HepG2 (cell line): ENCODE measurements around the gene FGF18. TPM values are rescaled to one million over a fixed set of nuclear protein-coding genes. Genes with fewer than 3 reads are reported as not detected.
A peak's percentile ranks its signal among the peaks of the same experiment; 100 is the strongest.

Experiments used
- ATAC-seq: fragments of 200-7000 bp; cut with Tn5 transposase; 3 replicates; pipeline ENCODE4 v1.9.1; 2020; ENCODE audit warnings: mild to moderate bottlenecking, moderate library complexity
- BruUV-seq: library from RNA; stranded (reverse); fragments of 400-500 nt; replicated peaks from 2 replicates; lab custom pipeline; 2021; lab: Mats Ljungman, UMichigan
- CTCF ChIA-PET: fragments of 300-600 bp; formaldehyde crosslinking; extraction: SDS; loops from one replicate; lab custom pipeline; 2021; ENCODE audit warnings: low total read pairs, inconsistent platforms, low intra/inter-chr PET ratio; lab: Yijun Ruan, JAX
- POLR2A ChIA-PET: fragments of 350-600 bp; sonication (Branson Sonifier 250); formaldehyde crosslinking; loops from one replicate; lab custom pipeline; 2020; ENCODE audit warnings: antibody characterized with exemption, inconsistent platforms; lab: Yijun Ruan, JAX
- DNase-seq: peaks from one replicate; pipeline ENCODE4 v3.0.0-alpha.2; 2015; ENCODE audit warnings: low spot score
- FAIRE-seq: peaks from 3 replicates; lab custom pipeline; 2011; peaks lifted over from hg19 to GRCh38; lab: Jason Lieb, UNC
- H2AFZ ChIP-seq: one replicate; pipeline ENCODE4 v1.6.1; 2011; ENCODE audit warnings: low read length, inconsistent platforms
- H3K27ac ChIP-seq: fragments of 300-600 bp; 3 replicates; pipeline ENCODE4 v1.8.0; 2011; ENCODE audit warnings: mixed run types, mild to moderate bottlenecking, mixed read lengths, low read length, inconsistent platforms; ENCODE audit not compliant: insufficient read depth; ENCODE audit errors: extremely low read length
- H3K27me3 ChIP-seq, 2 experiments: fragments of 200-600 bp in 1 of 2; 2 replicates in 1 of 2; 3 replicates in 1 of 2; pipeline versions ENCODE4 v1.6.0 to v1.8.0; 2011; ENCODE audit warnings: low read length in 2 of 2, mild to moderate bottlenecking in 2 of 2, moderate library complexity in 2 of 2, inconsistent platforms in 1 of 2; ENCODE audit not compliant: insufficient read depth in 2 of 2, control insufficient read depth in 1 of 2
- H3K36me3 ChIP-seq, 2 experiments: fragments of 200-600 bp in 1 of 2; replicated peaks in 1 of 2; 2 replicates in 1 of 2; 3 replicates in 1 of 2; pipeline versions ENCODE4 v1.5.1 to v1.8.0; 2011; ENCODE audit warnings: low read length in 2 of 2, inconsistent platforms in 1 of 2; ENCODE audit not compliant: insufficient read depth in 2 of 2, control insufficient read depth in 1 of 2
- H3K4me1 ChIP-seq: 2 replicates; pipeline ENCODE4 v1.5.1; 2012; ENCODE audit warnings: low read length, inconsistent platforms; ENCODE audit not compliant: insufficient read depth
- H3K4me2 ChIP-seq: 2 replicates; pipeline ENCODE4 v1.6.0; 2011; ENCODE audit warnings: low read depth, low read length, inconsistent platforms
- H3K4me3 ChIP-seq, 3 experiments: fragments of 200-600 bp in 1 of 3; sonication (generic), shearing (Covaris generic) in 1 of 3; replicated peaks in 1 of 3; 2 replicates each; pipeline ENCODE4 v1.5.1; 2011 to 2016; ENCODE audit warnings: low read length in 3 of 3, inconsistent platforms in 2 of 3, low read depth in 2 of 3, mild to moderate bottlenecking in 2 of 3, control low read depth in 1 of 3, mixed read lengths in 1 of 3; ENCODE audit not compliant: insufficient read depth in 1 of 3
- H3K79me2 ChIP-seq: one replicate; pipeline ENCODE4 v1.6.1; 2011; ENCODE audit warnings: low read length, inconsistent platforms; ENCODE audit not compliant: insufficient read depth
- H3K9ac ChIP-seq: 2 replicates; pipeline ENCODE4 v1.6.0; 2011; ENCODE audit warnings: mild to moderate bottlenecking, low read depth, low read length, inconsistent platforms; ENCODE audit not compliant: insufficient read depth
- H3K9me3 ChIP-seq: 2 replicates; pipeline ENCODE4 v1.5.1; 2012; ENCODE audit warnings: mild to moderate bottlenecking, low read length
- H4K20me1 ChIP-seq: 2 replicates; pipeline ENCODE4 v1.6.0; 2011; ENCODE audit warnings: inconsistent platforms, mild to moderate bottlenecking, low read length, moderate library complexity; ENCODE audit not compliant: insufficient read depth
- BATF2 ChIP-seq: sonication (generic); formaldehyde crosslinking; IDR thresholded peaks from 2 replicates; pipeline ENCODE4 v1.8.0; 2022; ENCODE audit warnings: mild to moderate bottlenecking, missing genetic modification reagents, moderate library complexity
- CTCF ChIP-seq: sonication (generic); formaldehyde crosslinking; IDR thresholded peaks from 2 replicates; pipeline ENCODE4 v1.5.0; 2020; ENCODE audit warnings: mild to moderate bottlenecking, missing genetic modification reagents, moderate library complexity
- MED13 ChIP-seq: sonication (generic); formaldehyde crosslinking; IDR thresholded peaks from 2 replicates; pipeline ENCODE4 v1.5.0; 2020; ENCODE audit warnings: missing genetic modification reagents
- MXD3 ChIP-seq: IDR thresholded peaks from 2 replicates; pipeline ENCODE4 v1.6.1; 2016; ENCODE audit warnings: mild to moderate bottlenecking, missing biosample characterization, missing genetic modification reagents
- STAG1 ChIP-seq: sonication (generic); formaldehyde crosslinking; IDR thresholded peaks from 2 replicates; pipeline ENCODE4 v1.4.0; 2020; ENCODE audit warnings: missing genetic modification reagents
- TIGD3 ChIP-seq: sonication (generic); formaldehyde crosslinking; IDR thresholded peaks from 2 replicates; pipeline ENCODE4 v1.5.1; 2020; ENCODE audit warnings: mild to moderate bottlenecking, missing genetic modification reagents, borderline replicate concordance
- ZNF562 ChIP-seq: sonication (generic); formaldehyde crosslinking; IDR thresholded peaks from 2 replicates; pipeline ENCODE4 v1.8.0; 2022; ENCODE audit warnings: missing genetic modification reagents, borderline replicate concordance
- WGBS: methylation state at CpG from one replicate; pipeline ENCODE4 v1.1.6; 2017; ENCODE audit warnings: low lambda C conversion rate; 5-methylcytosine and 5-hydroxymethylcytosine counted together
- in situ Hi-C: cut with HindIII; loops from 2 replicates; pipeline ENCODE4 v1.10.0; 2017; ENCODE audit warnings: low pct_unique_long_range_greater_than_20kb; ENCODE audit not compliant: extremely low pct_ligation_motif_present
- intact Hi-C: fragments of 100-400 bp; cut with micrococcal nuclease; formaldehyde crosslinking; loops from one replicate; pipeline ENCODE4 v1.10.0; 2022; ENCODE audit not compliant: unreplicated experiment
- polyA plus RNA-seq, 8 experiments: library from polyadenylated mRNA; depleted of rRNA in 3 of 8; stranded (reverse) in 7 of 8; unstranded in 1 of 8; fragments of >200 nt; fragmentation: Illumina TruSeq in 4 of 8; extraction: Trizol in 4 of 8; gene quantifications; 2 replicates each; pipeline versions ENCODE4 v1.2.1 to v1.2.3, GENCODE V29; 2011 to 2016; ENCODE audit warnings: low read depth in 4 of 8, missing spikeins in 1 of 8, mixed read lengths in 1 of 8; ENCODE audit not compliant: insufficient read depth in 1 of 8
- total RNA-seq, 5 experiments: library from RNA; depleted of rRNA; stranded (reverse); fragments of >200 nt; fragmentation: Illumina TruSeq; extraction: Trizol; gene quantifications; 2 replicates each; pipeline ENCODE4 v1.2.3, GENCODE V29; 2016; ENCODE audit warnings: low read depth in 1 of 5

FGF18 gene
- total and polyA plus RNA-seq, 2 of the 13 experiments (the other 11 are each of a cell fraction or from before 2014, with no cell fraction given), result not detected

GRCh38 chr5:171433982-171434676, 14.7 kb downstream of the FGF18 start:
- ChIA-PET CTCF (no interaction called here), POLR2A (no interaction called here)
- FAIRE-seq, result no peak
- DNase-seq, result no peak
- intact Hi-C loops (no loop called here), in situ Hi-C loops (no loop called here)
- no TSS peak for BruUV-seq
- H3K9me3 ChIP-seq, result no peaks in the 10 kb centered on the region
- H3K4me2 ChIP-seq, result no peak overlapping the region
- no peak overlapping the region for H3K27ac ChIP-seq
- H3K9ac ChIP-seq, result no peak overlapping the region
- H3K4me1 ChIP-seq, result peaks cover 27% of the 10 kb centered on the region
- ATAC-seq, result peak; percentile 41
- H2AFZ ChIP-seq, result no peak overlapping the region
- H3K4me3 ChIP-seq, result no peak overlapping the region
- no peaks in the 10 kb centered on the region for H3K27me3 ChIP-seq
- no CpG with 5 or more reads among the region's 5 CpGs for WGBS
- H4K20me1 ChIP-seq, result no peaks in the 10 kb centered on the region
- H3K36me3 ChIP-seq, result no peaks in the 10 kb centered on the region
- no peak for TF ChIP-seq BATF2
- TF ChIP-seq STAG1 (CRISPR knock-in tag), result 0 out of 2 replicates have a peak, but pooled peaks have one; percentile 11
- TF ChIP-seq ZNF562, result no peak
- no peak for TF ChIP-seq TIGD3 (CRISPR knock-in tag)
- TF ChIP-seq MXD3 (CRISPR knock-in tag), result no peak
- no peak for TF ChIP-seq MED13
- TF ChIP-seq CTCF (CRISPR knock-in tag), result 0 out of 2 replicates have a peak, but pooled peaks have one; percentile 21
- no peaks in the 10 kb centered on the region for H3K79me2 ChIP-seq
